H9 (cell line): ENCODE data around the gene TRPV3. TPM values are rescaled to one million over a fixed set of nuclear protein-coding genes. Genes with fewer than 3 reads are reported as not detected.
A peak's percentile ranks its signal among the peaks of the same experiment; 100 is the strongest.

Experiments used
- DNase-seq: peaks from one replicate; pipeline ENCODE4 v3.0.0-alpha.2; 2017
- H2AFZ ChIP-seq: one replicate; pipeline ENCODE4 v1.6.1; 2013; ENCODE audit warnings: mild to moderate bottlenecking, low read length, control low read depth, moderate library complexity
- H2AK5ac ChIP-seq: 2 replicates; pipeline ENCODE4 v1.6.1; 2013; ENCODE audit warnings: low read length, control low read depth, mixed read lengths; ENCODE audit not compliant: insufficient read length
- H2BK120ac ChIP-seq: one replicate; pipeline ENCODE4 v1.6.1; 2013; ENCODE audit warnings: low read depth, mild to moderate bottlenecking, low read length, control low read depth, inconsistent platforms; ENCODE audit not compliant: poor library complexity, severe bottlenecking
- H2BK12ac ChIP-seq: 2 replicates; pipeline ENCODE4 v1.6.1; 2013; ENCODE audit warnings: low read length, control low read depth, mixed read lengths, low read depth; ENCODE audit not compliant: insufficient read length
- H2BK15ac ChIP-seq: 2 replicates; pipeline ENCODE4 v1.6.1; 2013; ENCODE audit warnings: low read depth, low read length, control low read depth
- H2BK20ac ChIP-seq: one replicate; pipeline ENCODE4 v1.6.1; 2013; ENCODE audit warnings: low read depth, mild to moderate bottlenecking, low read length, control low read depth, inconsistent platforms; ENCODE audit not compliant: poor library complexity, severe bottlenecking
- H2BK5ac ChIP-seq: 2 replicates; pipeline ENCODE4 v1.6.1; 2013; ENCODE audit warnings: low read length, control low read depth, mixed read lengths; ENCODE audit not compliant: insufficient read length
- H3K14ac ChIP-seq: 2 replicates; pipeline ENCODE4 v1.6.1; 2013; ENCODE audit warnings: low read length, control low read depth; ENCODE audit not compliant: insufficient read depth
- H3K18ac ChIP-seq: 2 replicates; pipeline ENCODE4 v1.6.1; 2013; ENCODE audit warnings: low read depth, mild to moderate bottlenecking, mixed read lengths, low read length, control low read depth; ENCODE audit not compliant: insufficient read length
- H3K23ac ChIP-seq: 2 replicates; pipeline ENCODE4 v1.6.1; 2013; ENCODE audit warnings: low read length, control low read depth, mixed read lengths, low read depth; ENCODE audit not compliant: insufficient read length
- H3K23me2 ChIP-seq: 2 replicates; pipeline ENCODE4 v1.6.1; 2013; ENCODE audit warnings: low read depth, mild to moderate bottlenecking, mixed read lengths, low read length, control low read depth; ENCODE audit not compliant: insufficient read length, poor library complexity, severe bottlenecking
- H3K27ac ChIP-seq: 2 replicates; pipeline ENCODE4 v1.5.1; 2013; ENCODE audit warnings: low read length, control low read depth, mixed read lengths, low read depth; ENCODE audit not compliant: insufficient read length
- H3K27me3 ChIP-seq: 2 replicates; pipeline ENCODE4 v1.6.1; 2013; ENCODE audit warnings: low read length, control low read depth, inconsistent platforms; ENCODE audit not compliant: insufficient read depth
- H3K4ac ChIP-seq: 2 replicates; pipeline ENCODE4 v1.6.1; 2013; ENCODE audit warnings: low read depth, mild to moderate bottlenecking, control low read depth, inconsistent platforms, low read length, moderate library complexity
- H3K4me1 ChIP-seq: 2 replicates; pipeline ENCODE4 v1.6.1; 2013; ENCODE audit warnings: low read length, control low read depth, inconsistent platforms; ENCODE audit not compliant: insufficient read depth
- H3K4me2 ChIP-seq: 2 replicates; pipeline ENCODE4 v1.6.1; 2013; ENCODE audit warnings: low read length, control low read depth, mixed read lengths; ENCODE audit not compliant: insufficient read length, insufficient read depth
- H3K56ac ChIP-seq: 2 replicates; pipeline ENCODE4 v1.6.1; 2013; ENCODE audit warnings: low read depth, mild to moderate bottlenecking, mixed read lengths, low read length, control low read depth; ENCODE audit not compliant: insufficient read length
- H3K79me1 ChIP-seq: 2 replicates; pipeline ENCODE4 v1.6.1; 2013; ENCODE audit warnings: low read depth, mild to moderate bottlenecking, moderate library complexity, low read length, control low read depth, inconsistent platforms; ENCODE audit not compliant: insufficient read depth, poor library complexity, severe bottlenecking
- H3K79me2 ChIP-seq: 2 replicates; pipeline ENCODE4 v1.6.1; 2013; ENCODE audit warnings: low read length, control low read depth, inconsistent platforms; ENCODE audit not compliant: insufficient read depth
- H3K9ac ChIP-seq: 2 replicates; pipeline ENCODE4 v1.6.1; 2013; ENCODE audit warnings: low read length, control low read depth, mixed read lengths; ENCODE audit not compliant: insufficient read length; ENCODE audit errors: extremely low read depth
- H3K9me3 ChIP-seq: one replicate; pipeline ENCODE4 v1.6.1; 2013; ENCODE audit warnings: low read depth, low read length, inconsistent platforms; ENCODE audit not compliant: control insufficient read depth
- H3T11ph ChIP-seq: one replicate; pipeline ENCODE4 v1.6.1; 2013; ENCODE audit warnings: mild to moderate bottlenecking, low read length, control low read depth, inconsistent platforms
- H4K20me1 ChIP-seq: one replicate; pipeline ENCODE4 v1.6.1; 2013; ENCODE audit not compliant: control insufficient read depth, insufficient read length, insufficient read depth
- H4K5ac ChIP-seq: 2 replicates; pipeline ENCODE4 v1.6.1; 2013; ENCODE audit warnings: low read depth, mild to moderate bottlenecking, mixed read lengths, low read length, control low read depth; ENCODE audit not compliant: insufficient read length
- H4K8ac ChIP-seq: replicated peaks from 2 replicates; pipeline ENCODE4 v1.6.1; 2013; ENCODE audit warnings: low read length, control low read depth, mixed read lengths, low read depth; ENCODE audit not compliant: insufficient read length
- H4K91ac ChIP-seq: 2 replicates; pipeline ENCODE4 v1.6.1; 2013; ENCODE audit warnings: low read depth, mild to moderate bottlenecking, moderate library complexity, mixed read lengths, low read length, control low read depth; ENCODE audit not compliant: insufficient read length
- H3K27ac Mint-ChIP-seq, 3 experiments: 2 replicates in 2 of 3; 3 replicates in 1 of 3; pipeline ENCODE4 v1.8.0; 2020 to 2021; ENCODE audit warnings: mixed read lengths in 3 of 3, mild to moderate bottlenecking in 1 of 3, moderate library complexity in 1 of 3
- H3K27me3 Mint-ChIP-seq: 2 replicates; pipeline ENCODE4 v1.8.0; 2021; ENCODE audit warnings: low read depth, mild to moderate bottlenecking, moderate library complexity, mixed read lengths
- H3K36me3 Mint-ChIP-seq, 3 experiments: 2 replicates in 2 of 3; 3 replicates in 1 of 3; pipeline ENCODE4 v1.8.0; 2020 to 2021; ENCODE audit warnings: low read depth in 3 of 3, mixed read lengths in 3 of 3; ENCODE audit not compliant: insufficient read depth in 1 of 3
- H3K4me1 Mint-ChIP-seq, 2 experiments: 2 replicates each; pipeline ENCODE4 v1.8.0; 2020; ENCODE audit warnings: mixed read lengths in 2 of 2
- H3K4me3 Mint-ChIP-seq, 2 experiments: 2 replicates in 1 of 2; 3 replicates in 1 of 2; pipeline ENCODE4 v1.8.0; 2020 to 2021; ENCODE audit warnings: mild to moderate bottlenecking in 2 of 2, mixed read lengths in 2 of 2, moderate library complexity in 1 of 2
- H3K9me3 Mint-ChIP-seq, 2 experiments: 2 replicates in 1 of 2; 3 replicates in 1 of 2; pipeline ENCODE4 v1.8.0; 2020; ENCODE audit warnings: mild to moderate bottlenecking in 2 of 2, mixed read lengths in 2 of 2, moderate library complexity in 1 of 2
- WGBS: extraction: QIAGEN DNeasy Blood & Tissue Kit; methylation state at CpG from one replicate; pipeline ENCODE4 v1.1.7; 2013; ENCODE audit warnings: missing lambda C conversion rate, low lambda C conversion rate, mixed read lengths; ENCODE audit not compliant: insufficient read length; ENCODE audit errors: extremely low coverage; 5-methylcytosine and 5-hydroxymethylcytosine counted together
- total RNA-seq: library from RNA; stranded (reverse); gene quantifications from 2 replicates; pipeline ENCODE4 v1.2.1, GENCODE V29; 2021
- TF ChIP-seq, protein P1 (sequence below): fragments of 200-600 bp; sonication (generic); conservative IDR thresholded peaks from 3 replicates; pipeline ENCODE4 v1.8.0; 2021; ENCODE audit warnings: antibody characterized with exemption, mild to moderate bottlenecking

Gene TRPV3
- total RNA-seq, 1 experiment from 2014 or later: 0.63 TPM

DNA sequence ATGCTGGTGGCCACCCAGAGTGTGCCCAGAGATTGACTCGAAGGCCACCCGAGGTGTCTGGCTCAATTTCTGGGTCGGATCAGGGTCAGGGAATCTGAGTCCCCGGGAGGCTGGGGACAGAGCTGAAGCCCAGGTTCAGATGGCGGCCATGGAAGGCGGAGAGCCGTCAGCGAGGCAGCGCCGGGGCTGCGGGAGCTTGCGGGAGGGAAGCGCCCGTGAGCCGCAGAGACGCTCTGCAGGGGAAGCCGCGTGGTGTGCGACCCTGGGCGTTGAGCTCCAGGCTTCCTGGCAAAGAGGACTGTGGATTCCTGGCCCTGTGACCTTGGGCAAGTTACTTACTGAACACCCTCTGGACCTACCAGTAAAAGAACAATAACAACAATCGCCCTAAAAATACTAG is 85.5 kb downstream of the TRPV3 start:
- Mint-ChIP-seq H3K4me1 (peaks cover 13 to 19% of the 10 kb centered on the region in 2 experiments), H3K36me3 (no peaks in the 10 kb centered on the region), H3K9me3 (no peaks in the 10 kb centered on the region), H3K27ac (no peak overlapping the region), H3K27me3 (no peaks in the 10 kb centered on the region), H3K4me3 (no peak overlapping the region; a peak in 1 of 5 replicates)
- Histone ChIP-seq H2AFZ (no peak overlapping the region), H3K4me1 (no peaks in the 10 kb centered on the region; the same call in 1 of the 2 replicates), H2BK15ac (no peak overlapping the region), H2AK5ac (no peak overlapping the region), H2BK12ac (no peak overlapping the region), H3K4ac (no peak overlapping the region; the same call in none of the 2 replicates), H3K14ac (no peak overlapping the region), H3K9me3 (no peaks in the 10 kb centered on the region), H3K79me1 (no peaks in the 10 kb centered on the region), H4K8ac (no peak overlapping the region), H4K91ac (no peak overlapping the region), H3K18ac (no peak overlapping the region), H3T11ph (no peak overlapping the region), H2BK20ac (no peak overlapping the region), H3K27ac (no peak overlapping the region), H3K23ac (no peak overlapping the region), H4K20me1 (no peaks in the 10 kb centered on the region), H3K23me2 (no peaks in the 10 kb centered on the region), H3K56ac (no peak overlapping the region), H4K5ac (no peak overlapping the region), H3K27me3 (no peaks in the 10 kb centered on the region), H2BK120ac (no peak overlapping the region), H3K79me2 (no peaks in the 10 kb centered on the region), H3K4me2 (no peak overlapping the region), H3K9ac (no peak overlapping the region), H2BK5ac (no peak overlapping the region)
- TF ChIP-seq, protein P1, sequence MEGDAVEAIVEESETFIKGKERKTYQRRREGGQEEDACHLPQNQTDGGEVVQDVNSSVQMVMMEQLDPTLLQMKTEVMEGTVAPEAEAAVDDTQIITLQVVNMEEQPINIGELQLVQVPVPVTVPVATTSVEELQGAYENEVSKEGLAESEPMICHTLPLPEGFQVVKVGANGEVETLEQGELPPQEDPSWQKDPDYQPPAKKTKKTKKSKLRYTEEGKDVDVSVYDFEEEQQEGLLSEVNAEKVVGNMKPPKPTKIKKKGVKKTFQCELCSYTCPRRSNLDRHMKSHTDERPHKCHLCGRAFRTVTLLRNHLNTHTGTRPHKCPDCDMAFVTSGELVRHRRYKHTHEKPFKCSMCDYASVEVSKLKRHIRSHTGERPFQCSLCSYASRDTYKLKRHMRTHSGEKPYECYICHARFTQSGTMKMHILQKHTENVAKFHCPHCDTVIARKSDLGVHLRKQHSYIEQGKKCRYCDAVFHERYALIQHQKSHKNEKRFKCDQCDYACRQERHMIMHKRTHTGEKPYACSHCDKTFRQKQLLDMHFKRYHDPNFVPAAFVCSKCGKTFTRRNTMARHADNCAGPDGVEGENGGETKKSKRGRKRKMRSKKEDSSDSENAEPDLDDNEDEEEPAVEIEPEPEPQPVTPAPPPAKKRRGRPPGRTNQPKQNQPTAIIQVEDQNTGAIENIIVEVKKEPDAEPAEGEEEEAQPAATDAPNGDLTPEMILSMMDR: no peak
- WGBS: no CpG with 5 or more reads among the region's 21 CpGs
- peak; percentile 36 for DNase-seq
